Stomach smooth muscle (tissue), 2 donors: ENCODE results near the gene SNX20.
A peak's percentile ranks its signal among the peaks of the same experiment; 100 is the strongest.

Source experiments
- H3K27ac ChIP-seq: one replicate; pipeline ENCODE4 v1.7.0; 2013; ENCODE audit warnings: mild to moderate bottlenecking, low read length, inconsistent platforms
- H3K27me3 ChIP-seq, 2 donors: one replicate each; pipeline ENCODE4 v1.7.0; 2013; ENCODE audit warnings: low read length in 2 of 2; ENCODE audit not compliant: insufficient read depth in 2 of 2, control insufficient read depth in 1 of 2
- H3K36me3 ChIP-seq, 2 donors: one replicate each; pipeline ENCODE4 v1.7.0; 2013; ENCODE audit warnings: low read length in 2 of 2; ENCODE audit not compliant: control insufficient read depth in 2 of 2, insufficient read depth in 2 of 2
- H3K4me1 ChIP-seq: one replicate; pipeline ENCODE4 v1.7.0; 2013; ENCODE audit warnings: low read length; ENCODE audit not compliant: control insufficient read depth, insufficient read depth
- H3K4me3 ChIP-seq, 2 donors: one replicate each; pipeline ENCODE4 v1.7.0; 2013; ENCODE audit warnings: low read length in 2 of 2
- H3K9ac ChIP-seq, 2 donors: one replicate each; pipeline ENCODE4 v1.7.0; 2013; ENCODE audit warnings: low read length in 2 of 2, mild to moderate bottlenecking in 1 of 2
- H3K9me3 ChIP-seq, 2 donors: one replicate each; pipeline ENCODE4 v1.7.0; 2013; ENCODE audit warnings: low read length in 2 of 2; ENCODE audit not compliant: control insufficient read depth in 2 of 2
- donor health status: healthy.
- donor health status: Pancreatic carcinoma.

The SNX20 gene

GRCh38 chr16:50692999-50693781 is 12.1 kb upstream of the SNX20 start, which contains the start of gene NOD2:
TSS of gene NOD2 (plus strand) at chr16:50693606. CDS start at chr16:50699496, 5,890 bp downstream.
- Histone ChIP-seq H3K4me1 (peaks cover 29% of the 10 kb centered on the region), H3K36me3 (no peaks in the 10 kb centered on the region), H3K27me3 (no peaks in the 10 kb centered on the region), H3K9ac (peak within 1 kb of the TSS; percentile 42 to 43), H3K9me3 (no peaks in the 10 kb centered on the region), H3K27ac (no peak within 1 kb of the TSS), H3K4me3 (peak within 1 kb of the TSS; percentile 38 to 69)

- Histone ChIP-seq H3K9me3 (no peaks in the 10 kb centered on the region), H3K36me3 (no peaks in the 10 kb centered on the region), H3K4me3 (no peak overlapping the region), H3K27ac (no peak overlapping the region), H3K4me1 (peaks cover 24% of the 10 kb centered on the region), H3K27me3 (no peaks in the 10 kb centered on the region), H3K9ac (no peak overlapping the region)
These were observed 11.5 kb upstream of the SNX20 start for GRCh38 chr16:50692644-50692998.

GRCh38 chr16:50690177-50690576 is 9.1 kb upstream of the SNX20 start:
- no peak overlapping the region for H3K4me3 ChIP-seq
- no peak overlapping the region for H3K9ac ChIP-seq
- no peaks in the 10 kb centered on the region for H3K9me3 ChIP-seq
- no peak overlapping the region for H3K27ac ChIP-seq
- no peaks in the 10 kb centered on the region for H3K27me3 ChIP-seq
- H3K4me1 ChIP-seq: peaks cover 12% of the 10 kb centered on the region
- H3K36me3 ChIP-seq: no peaks in the 10 kb centered on the region

GRCh38 chr16:50688867-50689266 is 7.8 kb upstream of the SNX20 start:
- no peak overlapping the region for H3K27ac ChIP-seq
- H3K27me3 ChIP-seq: no peaks in the 10 kb centered on the region
- peaks cover 11% of the 10 kb centered on the region for H3K4me1 ChIP-seq
- no peaks in the 10 kb centered on the region for H3K36me3 ChIP-seq
- no peak overlapping the region for H3K9ac ChIP-seq
- H3K9me3 ChIP-seq: no peaks in the 10 kb centered on the region
- H3K4me3 ChIP-seq: no peak overlapping the region

GRCh38 chr16:50688083-50688482 is 7.0 kb upstream of the SNX20 start:
- Histone ChIP-seq H3K27me3 (no peaks in the 10 kb centered on the region), H3K4me1 (peaks cover 5% of the 10 kb centered on the region), H3K36me3 (no peaks in the 10 kb centered on the region), H3K9me3 (no peaks in the 10 kb centered on the region), H3K27ac (no peak overlapping the region), H3K9ac (no peak overlapping the region), H3K4me3 (no peak overlapping the region)

GRCh38 chr16:50685462-50686063 is 4.5 kb upstream of the SNX20 start:
- Histone ChIP-seq H3K27me3 (no peaks in the 10 kb centered on the region), H3K4me1 (no peaks in the 10 kb centered on the region), H3K9ac (no peak overlapping the region), H3K4me3 (no peak overlapping the region), H3K36me3 (no peaks in the 10 kb centered on the region), H3K27ac (no peak overlapping the region), H3K9me3 (no peaks in the 10 kb centered on the region)

- H3K9ac ChIP-seq: no peak overlapping the region
- H3K4me3 ChIP-seq: no peak overlapping the region
- no peaks in the 10 kb centered on the region for H3K36me3 ChIP-seq
- no peaks in the 10 kb centered on the region for H3K4me1 ChIP-seq
- H3K9me3 ChIP-seq: no peaks in the 10 kb centered on the region
- no peak overlapping the region for H3K27ac ChIP-seq
- no peaks in the 10 kb centered on the region for H3K27me3 ChIP-seq
These were observed 3.8 kb upstream of the SNX20 start for GRCh38 chr16:50684823-50685461.

- Histone ChIP-seq H3K4me1 (no peaks in the 10 kb centered on the region), H3K9ac (no peak overlapping the region), H3K36me3 (no peaks in the 10 kb centered on the region), H3K9me3 (no peaks in the 10 kb centered on the region), H3K27ac (no peak overlapping the region), H3K27me3 (no peaks in the 10 kb centered on the region), H3K4me3 (no peak overlapping the region)
These were observed 2.7 kb upstream of the SNX20 start for GRCh38 chr16:50683689-50684374.

- H3K36me3 ChIP-seq: no peaks in the 10 kb centered on the region
- H3K9ac ChIP-seq: no peak overlapping the region
- H3K4me1 ChIP-seq: no peaks in the 10 kb centered on the region
- no peaks in the 10 kb centered on the region for H3K9me3 ChIP-seq
- no peak overlapping the region for H3K27ac ChIP-seq
- H3K4me3 ChIP-seq: no peak overlapping the region
- peaks cover 4 to 10% of the 10 kb centered on the region in 2 donors for H3K27me3 ChIP-seq
These were observed 587 bp downstream of the SNX20 start for GRCh38 chr16:50680556-50680893.

GRCh38 chr16:50679676-50680555 is 1.2 kb downstream of the SNX20 start:
- no peak overlapping the region for H3K9ac ChIP-seq

More at GRCh38 chr16:50679676-50680555, 1.2 kb downstream of the SNX20 start:
- peaks cover 4 to 10% of the 10 kb centered on the region in 2 donors for H3K27me3 ChIP-seq
- no peaks in the 10 kb centered on the region for H3K36me3 ChIP-seq
- H3K27ac ChIP-seq: no peak overlapping the region
- H3K4me3 ChIP-seq: no peak overlapping the region
- H3K9me3 ChIP-seq: no peaks in the 10 kb centered on the region
- no peaks in the 10 kb centered on the region for H3K4me1 ChIP-seq
